Measurements from ENCODE around the gene TJP3. TPM values are rescaled to one million over a fixed set of nuclear protein-coding genes. Genes with fewer than 3 reads are reported as not detected.
A peak's percentile ranks its signal among the peaks of the same experiment; 100 is the strongest.

The TJP3 gene
- total RNA-seq, 4 donors from 2014 or later, result 0.06 to 4.2 (median 0.17) TPM; not detected in 1

GRCh38 chr19:3781603-3782002 lies 73.4 kb downstream of the TJP3 start:
- no peak overlapping the region for H3K4me3 ChIP-seq
- 100% methylated on average over 2 of the region's 2 CpGs for WGBS

GRCh38 chr19:3782330-3782729 lies 74.1 kb downstream of the TJP3 start:
- intact Hi-C loops (cut with DNase I), result no loop called here
- Histone ChIP-seq H3K27me3 (peaks cover 0 to 78% (median 14%) of the 10 kb centered on the region in 4 donors), H3K4me3 (no peak overlapping the region), H3K27ac (replicated peaks in 1 of 4) (no peak overlapping the region), H3K9me3 (peaks cover 10 to 27% (median 23%) of the 10 kb centered on the region in 4 donors), H3K36me3 (no peaks in the 10 kb centered on the region), H3K4me1 (peaks cover 5 to 14% (median 9%) of the 10 kb centered on the region in 4 donors)
- WGBS, result 89% methylated on average over 1 of the region's 1 CpG
- TF ChIP-seq EP300 (IDR thresholded peaks at IDR 0.05) (no peak), POLR2A (IDR thresholded peaks at IDR 0.05; ENCODE audit: low read depth) (no peak), POLR2AphosphoS5 (IDR thresholded peaks at IDR 0.05) (no peak)
- TF ChIP-seq, protein P1, sequence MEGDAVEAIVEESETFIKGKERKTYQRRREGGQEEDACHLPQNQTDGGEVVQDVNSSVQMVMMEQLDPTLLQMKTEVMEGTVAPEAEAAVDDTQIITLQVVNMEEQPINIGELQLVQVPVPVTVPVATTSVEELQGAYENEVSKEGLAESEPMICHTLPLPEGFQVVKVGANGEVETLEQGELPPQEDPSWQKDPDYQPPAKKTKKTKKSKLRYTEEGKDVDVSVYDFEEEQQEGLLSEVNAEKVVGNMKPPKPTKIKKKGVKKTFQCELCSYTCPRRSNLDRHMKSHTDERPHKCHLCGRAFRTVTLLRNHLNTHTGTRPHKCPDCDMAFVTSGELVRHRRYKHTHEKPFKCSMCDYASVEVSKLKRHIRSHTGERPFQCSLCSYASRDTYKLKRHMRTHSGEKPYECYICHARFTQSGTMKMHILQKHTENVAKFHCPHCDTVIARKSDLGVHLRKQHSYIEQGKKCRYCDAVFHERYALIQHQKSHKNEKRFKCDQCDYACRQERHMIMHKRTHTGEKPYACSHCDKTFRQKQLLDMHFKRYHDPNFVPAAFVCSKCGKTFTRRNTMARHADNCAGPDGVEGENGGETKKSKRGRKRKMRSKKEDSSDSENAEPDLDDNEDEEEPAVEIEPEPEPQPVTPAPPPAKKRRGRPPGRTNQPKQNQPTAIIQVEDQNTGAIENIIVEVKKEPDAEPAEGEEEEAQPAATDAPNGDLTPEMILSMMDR (IDR thresholded peaks at IDR 0.05), result no peak
- DNase-seq (ENCODE audit: extremely low spot score), result no peak

More at GRCh38 chr19:3781603-3782002, 73.4 kb downstream of the TJP3 start:
- Histone ChIP-seq H3K4me1 (peaks cover 5 to 14% (median 9%) of the 10 kb centered on the region in 4 donors), H3K27ac (replicated peaks in 1 of 4) (no peak overlapping the region), H3K9me3 (peaks cover 10 to 27% (median 23%) of the 10 kb centered on the region in 4 donors), H3K36me3 (no peaks in the 10 kb centered on the region), H3K27me3 (peaks cover 0 to 70% (median 14%) of the 10 kb centered on the region in 4 donors)
- intact Hi-C loops (cut with DNase I), result no loop called here
- TF ChIP-seq POLR2AphosphoS5 (IDR thresholded peaks at IDR 0.05), result no peak
- no peak for TF ChIP-seq EP300 (IDR thresholded peaks at IDR 0.05)
- no peak for TF ChIP-seq POLR2A (IDR thresholded peaks at IDR 0.05; ENCODE audit: low read depth)
- TF ChIP-seq, protein P1 (IDR thresholded peaks at IDR 0.05), result no peak
- DNase-seq (ENCODE audit: extremely low spot score), result no peak

GRCh38 chr19:3782903-3783302 lies 74.7 kb downstream of the TJP3 start:
- intact Hi-C loops (cut with DNase I), result no loop called here
- Histone ChIP-seq H3K9me3 (peaks cover 10 to 27% (median 23%) of the 10 kb centered on the region in 4 donors), H3K4me1 (peaks cover 5 to 14% (median 9%) of the 10 kb centered on the region in 4 donors), H3K4me3 (no peak overlapping the region), H3K27ac (replicated peaks in 1 of 4) (no peak overlapping the region), H3K27me3 (peaks cover 0 to 77% (median 14%) of the 10 kb centered on the region in 4 donors), H3K36me3 (no peaks in the 10 kb centered on the region)
- WGBS, result 83% methylated on average over 12 of the region's 13 CpGs
- TF ChIP-seq EP300 (IDR thresholded peaks at IDR 0.05) (no peak), POLR2A (IDR thresholded peaks at IDR 0.05; ENCODE audit: low read depth) (no peak), POLR2AphosphoS5 (IDR thresholded peaks at IDR 0.05) (no peak)
- TF ChIP-seq, protein P1 (IDR thresholded peaks at IDR 0.05), result no peak
- no peak for DNase-seq (ENCODE audit: extremely low spot score)

DNA sequence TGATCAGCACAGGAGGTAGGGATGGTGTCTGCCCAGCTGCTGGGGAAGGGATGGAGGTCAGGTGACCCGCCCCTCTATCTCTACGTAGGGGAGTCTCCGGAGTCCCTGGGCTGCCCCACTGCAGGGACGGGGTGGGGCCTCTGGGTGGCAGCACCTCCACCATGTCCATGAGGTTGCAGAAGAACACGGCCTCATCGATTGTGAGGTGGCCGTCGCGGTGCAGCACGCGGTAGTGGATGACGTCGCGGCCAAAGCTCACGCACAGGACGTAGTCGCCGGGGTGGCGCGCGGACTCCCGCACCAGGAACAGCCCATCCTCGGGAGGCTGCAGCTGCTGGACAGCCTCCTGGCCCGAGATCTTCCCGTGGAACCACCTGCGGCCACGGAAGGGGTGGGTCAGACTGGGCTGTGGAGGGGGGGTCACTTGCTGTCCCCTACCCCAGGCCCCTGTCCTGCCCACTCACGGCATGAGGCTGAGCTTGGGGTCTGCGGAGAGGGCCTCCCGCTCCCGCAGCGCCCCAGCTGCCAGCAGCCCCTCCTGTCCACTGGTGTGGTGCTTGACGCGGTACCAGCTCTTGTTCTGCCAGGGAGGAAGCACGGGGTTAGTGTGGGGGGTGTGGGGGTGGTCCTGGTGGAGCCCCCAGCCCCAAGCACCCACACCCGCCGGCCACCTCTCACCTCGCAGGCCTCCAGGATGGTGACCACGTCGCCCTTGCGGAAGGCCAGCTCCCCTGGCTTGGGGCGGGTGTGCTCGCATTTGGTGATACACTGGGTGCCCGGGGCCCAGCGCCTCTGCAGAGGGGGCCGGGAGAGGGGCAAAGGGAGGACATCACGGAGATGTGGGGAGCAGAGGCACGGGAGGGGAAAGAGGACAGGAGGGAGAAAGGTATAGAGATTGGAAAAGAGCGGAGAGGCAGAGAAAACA lies 75.7 kb downstream of the TJP3 start:
- H3K36me3 ChIP-seq, result no peaks in the 10 kb centered on the region
- DNase-seq (ENCODE audit: extremely low spot score), result no peak
- H3K27ac ChIP-seq (replicated peaks in 1 of 4), result no peak overlapping the region
- no peak overlapping the region for H3K4me3 ChIP-seq
- 76% methylated on average over 20 of the region's 49 CpGs for WGBS
- H3K27me3 ChIP-seq, result peaks cover 0 to 71% (median 14%) of the 10 kb centered on the region in 4 donors
- peaks cover 10 to 27% (median 23%) of the 10 kb centered on the region in 4 donors for H3K9me3 ChIP-seq
- peaks cover 5 to 14% (median 9%) of the 10 kb centered on the region in 4 donors for H3K4me1 ChIP-seq
- no peak for TF ChIP-seq EP300 (IDR thresholded peaks at IDR 0.05)
- no peak for TF ChIP-seq POLR2A (IDR thresholded peaks at IDR 0.05; ENCODE audit: low read depth)
- no peak for TF ChIP-seq POLR2AphosphoS5 (IDR thresholded peaks at IDR 0.05)
- TF ChIP-seq, protein P1 (IDR thresholded peaks at IDR 0.05), result peak in 1 of 3 experiments; percentile 8
- intact Hi-C loops (cut with DNase I), result no loop called here

All from esophagus muscularis mucosa (tissue), 4 donors.